ACC112 (cell line): ENCODE data around the gene REEP5.

ENCODE experiments used
- H2AFZ ChIP-seq: fragments of 200-600 bp; sonication (generic); one replicate; pipeline ENCODE4 v1.6.0; 2017; ENCODE audit warnings: antibody characterized with exemption, low read length; ENCODE audit not compliant: unreplicated experiment
- H3K27ac ChIP-seq: fragments of 200-600 bp; sonication (generic); 2 replicates; pipeline ENCODE4 v1.5.1; 2014; ENCODE audit warnings: low read depth, mild to moderate bottlenecking, antibody characterized with exemption, low read length, moderate library complexity
- H3K27me3 ChIP-seq: fragments of 200-600 bp; sonication (generic); 2 replicates; pipeline ENCODE4 v1.6.1; 2014; ENCODE audit warnings: mild to moderate bottlenecking, antibody characterized with exemption, low read length, moderate library complexity, mixed read lengths; ENCODE audit not compliant: insufficient read depth
- H3K36me3 ChIP-seq: fragments of 200-600 bp; sonication (generic); 2 replicates; pipeline ENCODE4 v1.6.1; 2016; ENCODE audit warnings: mild to moderate bottlenecking, antibody characterized with exemption, low read length, moderate library complexity, mixed read lengths; ENCODE audit not compliant: insufficient read depth
- H3K4me1 ChIP-seq: fragments of 200-600 bp; sonication (generic); one replicate; pipeline ENCODE4 v1.6.1; 2016; ENCODE audit warnings: low read length, mixed read lengths; ENCODE audit not compliant: insufficient read depth, unreplicated experiment, control insufficient read depth
- H3K4me3 ChIP-seq: fragments of 200-600 bp; sonication (generic); 2 replicates; pipeline ENCODE4 v1.5.1; 2014; ENCODE audit warnings: mild to moderate bottlenecking, low read depth, low read length
- H3K79me2 ChIP-seq: fragments of 200-600 bp; sonication (generic); one replicate; pipeline ENCODE4 v1.6.0; 2016; ENCODE audit warnings: low read length; ENCODE audit not compliant: control insufficient read depth, unreplicated experiment, insufficient read depth

REEP5 gene

GRCh38 chr5:112958093-112959088, 36.4 kb upstream of the REEP5 start:
- no peaks in the 10 kb centered on the region for H3K36me3 ChIP-seq
- H3K4me1 ChIP-seq: peaks cover 46% of the 10 kb centered on the region
- no peak overlapping the region for H2AFZ ChIP-seq
- H3K4me3 ChIP-seq: peak overlapping the region; percentile 53
- H3K27ac ChIP-seq: peak overlapping the region; percentile 85
- H3K27me3 ChIP-seq: no peaks in the 10 kb centered on the region
- H3K79me2 ChIP-seq: no peaks in the 10 kb centered on the region

DNA sequence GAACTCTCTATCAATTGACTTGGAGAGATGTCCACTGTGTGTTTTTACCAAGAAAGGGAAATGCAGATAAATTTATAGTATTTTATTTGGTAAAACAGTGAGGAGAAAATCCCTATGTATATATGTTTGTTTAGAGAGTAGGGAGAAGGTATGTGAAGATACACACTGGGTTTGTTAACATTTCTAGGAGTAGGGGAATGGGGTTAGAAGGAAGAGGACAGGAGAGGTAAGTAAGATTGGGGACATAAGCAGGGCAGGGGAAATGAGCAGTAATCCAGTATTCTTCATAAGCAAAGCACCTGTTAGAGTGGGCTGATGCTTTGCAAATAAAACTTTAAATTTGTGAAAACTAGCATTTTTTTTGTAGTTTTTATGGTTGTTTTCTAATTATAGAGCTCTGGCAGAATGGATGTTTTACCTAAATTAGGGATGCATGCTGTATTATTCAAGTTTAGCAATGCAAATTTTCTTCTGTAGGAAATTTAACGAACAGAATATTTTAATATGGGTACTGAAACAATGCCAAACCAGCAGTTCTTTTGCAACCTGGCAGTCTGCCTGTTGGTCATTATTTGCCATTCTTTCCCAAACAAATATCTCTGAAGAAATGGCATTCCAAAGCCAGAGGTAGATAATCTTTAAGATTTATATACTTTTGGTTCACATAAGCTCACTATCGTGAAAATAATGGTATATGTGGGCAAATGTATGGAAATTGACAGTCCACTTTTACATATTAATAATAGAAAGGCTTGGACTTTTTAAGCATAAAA, 35.2 kb upstream of the REEP5 start:
- no peak overlapping the region for H3K4me3 ChIP-seq
- H3K79me2 ChIP-seq: no peaks in the 10 kb centered on the region
- no peak overlapping the region for H2AFZ ChIP-seq
- peaks cover 41% of the 10 kb centered on the region for H3K4me1 ChIP-seq
- no peaks in the 10 kb centered on the region for H3K27me3 ChIP-seq
- no peak overlapping the region for H3K27ac ChIP-seq
- no peaks in the 10 kb centered on the region for H3K36me3 ChIP-seq

DNA sequence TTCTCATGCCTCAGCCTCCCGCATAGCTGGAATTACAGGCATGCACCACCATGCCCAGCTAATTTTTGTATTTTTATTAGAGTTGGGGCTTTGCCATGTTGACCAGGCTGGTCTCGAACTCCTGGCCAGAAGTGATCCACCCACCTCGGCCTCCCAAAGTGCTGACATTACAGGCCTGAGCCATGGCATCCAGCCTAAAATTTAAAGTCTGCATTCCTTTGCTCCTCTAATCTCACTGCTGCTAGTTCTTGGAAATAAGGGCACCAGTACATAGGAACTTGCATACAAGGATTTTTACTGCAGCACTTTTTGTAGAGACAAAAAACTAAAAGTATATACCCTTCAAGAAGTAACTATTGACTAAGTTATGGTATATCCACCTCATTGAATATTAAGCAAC, 34.6 kb upstream of the REEP5 start:
- H3K27ac ChIP-seq: no peak overlapping the region
- peaks cover 41% of the 10 kb centered on the region for H3K4me1 ChIP-seq
- H3K27me3 ChIP-seq: no peaks in the 10 kb centered on the region
- no peak overlapping the region for H3K4me3 ChIP-seq
- no peaks in the 10 kb centered on the region for H3K79me2 ChIP-seq
- H2AFZ ChIP-seq: no peak overlapping the region
- no peaks in the 10 kb centered on the region for H3K36me3 ChIP-seq

DNA sequence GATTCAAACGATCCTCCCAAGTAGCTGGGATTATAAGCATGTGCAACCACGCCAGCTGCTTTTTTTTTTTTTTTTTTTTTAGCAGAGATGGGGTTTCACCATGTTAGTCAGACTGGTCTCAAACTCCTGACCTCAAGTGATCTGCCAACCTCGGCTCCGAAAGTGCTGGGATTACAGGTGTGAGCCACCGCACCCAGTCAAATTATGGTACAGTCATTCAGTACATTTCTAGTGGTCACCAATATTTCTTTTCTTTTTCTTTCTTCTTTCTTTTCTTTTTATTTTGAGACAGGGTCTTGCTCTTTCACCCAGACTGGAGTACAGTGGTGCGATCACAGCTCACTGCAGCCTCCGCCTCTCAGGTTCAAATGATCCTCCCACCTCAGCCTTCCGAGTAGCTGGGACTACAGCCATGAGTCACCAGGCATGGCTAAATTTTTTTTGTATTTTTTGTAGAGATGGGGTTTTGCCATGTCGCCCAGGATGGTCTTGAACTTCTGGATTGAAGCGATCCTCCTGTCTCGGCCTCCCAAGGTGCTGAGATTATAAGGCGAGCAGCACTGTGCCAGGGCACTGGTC, 29.2 kb upstream of the REEP5 start:
- no peaks in the 10 kb centered on the region for H3K79me2 ChIP-seq
- no peak overlapping the region for H3K4me3 ChIP-seq
- no peaks in the 10 kb centered on the region for H3K36me3 ChIP-seq
- H3K4me1 ChIP-seq: no peaks in the 10 kb centered on the region
- H3K27me3 ChIP-seq: no peaks in the 10 kb centered on the region
- no peak overlapping the region for H2AFZ ChIP-seq
- H3K27ac ChIP-seq: no peak overlapping the region

GRCh38 chr5:112948458-112948857, 26.4 kb upstream of the REEP5 start:
- H3K79me2 ChIP-seq: no peaks in the 10 kb centered on the region
- H2AFZ ChIP-seq: no peak overlapping the region
- no peak overlapping the region for H3K4me3 ChIP-seq
- no peaks in the 10 kb centered on the region for H3K4me1 ChIP-seq
- H3K27me3 ChIP-seq: no peaks in the 10 kb centered on the region
- H3K36me3 ChIP-seq: no peaks in the 10 kb centered on the region
- no peak overlapping the region for H3K27ac ChIP-seq

DNA sequence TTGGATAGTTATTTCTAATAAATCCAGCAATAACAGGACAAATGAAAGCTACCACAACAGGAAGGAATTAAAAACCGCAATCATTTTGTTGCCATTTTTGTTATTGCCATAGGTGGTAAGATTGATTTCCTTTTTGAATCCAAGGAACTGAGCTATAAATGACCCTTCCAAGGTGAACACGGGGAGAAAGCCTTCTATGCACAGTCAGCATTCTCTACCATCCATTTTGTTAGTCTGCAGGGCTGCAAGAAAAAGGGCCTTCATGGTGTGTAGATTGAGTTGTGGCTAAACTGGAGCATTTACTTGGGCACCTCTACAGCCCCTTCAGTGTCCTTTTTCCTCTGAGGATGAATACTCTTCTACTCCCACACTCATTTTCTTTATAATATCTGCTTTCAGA, 18.6 kb upstream of the REEP5 start:
- Histone ChIP-seq H3K4me3 (no peak overlapping the region), H3K27ac (no peak overlapping the region), H3K27me3 (no peaks in the 10 kb centered on the region), H3K79me2 (no peaks in the 10 kb centered on the region), H2AFZ (no peak overlapping the region), H3K4me1 (peaks cover 3% of the 10 kb centered on the region), H3K36me3 (no peaks in the 10 kb centered on the region)

- no peaks in the 10 kb centered on the region for H3K27me3 ChIP-seq
- H3K27ac ChIP-seq: no peak overlapping the region
- H3K4me3 ChIP-seq: no peak overlapping the region
- no peak overlapping the region for H2AFZ ChIP-seq
- no peaks in the 10 kb centered on the region for H3K36me3 ChIP-seq
- H3K4me1 ChIP-seq: peaks cover 21% of the 10 kb centered on the region
- H3K79me2 ChIP-seq: no peaks in the 10 kb centered on the region
Observed at GRCh38 chr5:112938286-112938685, 16.3 kb upstream of the REEP5 start.

DNA sequence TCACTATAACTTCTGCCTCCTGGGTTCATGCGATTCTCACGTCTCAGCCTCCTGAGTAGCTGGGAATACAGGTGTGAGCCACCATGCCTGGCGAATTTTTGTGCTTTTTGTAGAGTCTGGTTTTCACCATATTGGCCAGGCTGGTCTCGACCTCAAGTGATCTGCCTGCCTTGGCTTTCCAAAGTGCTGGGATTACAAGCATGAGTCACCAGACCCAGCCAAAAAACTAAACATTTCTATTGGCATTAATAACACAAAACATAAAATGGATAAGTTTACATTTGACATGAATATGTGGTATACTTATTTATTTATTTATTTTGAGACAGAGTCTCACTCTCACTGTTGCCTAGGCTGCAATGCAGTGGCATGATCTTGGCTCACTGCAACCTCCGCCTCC, 13.6 kb upstream of the REEP5 start:
- Histone ChIP-seq H2AFZ (no peak overlapping the region), H3K4me1 (peaks cover 25% of the 10 kb centered on the region), H3K27ac (no peak overlapping the region), H3K36me3 (no peaks in the 10 kb centered on the region), H3K27me3 (no peaks in the 10 kb centered on the region), H3K4me3 (no peak overlapping the region), H3K79me2 (no peaks in the 10 kb centered on the region)

- H3K4me1 ChIP-seq: peaks cover 25% of the 10 kb centered on the region
- no peaks in the 10 kb centered on the region for H3K79me2 ChIP-seq
- no peak overlapping the region for H3K4me3 ChIP-seq
- no peaks in the 10 kb centered on the region for H3K36me3 ChIP-seq
- H3K27ac ChIP-seq: peak overlapping the region; percentile 50
- no peaks in the 10 kb centered on the region for H3K27me3 ChIP-seq
- H2AFZ ChIP-seq: no peak overlapping the region
Observed at GRCh38 chr5:112934366-112934663, 12.3 kb upstream of the REEP5 start.

DNA sequence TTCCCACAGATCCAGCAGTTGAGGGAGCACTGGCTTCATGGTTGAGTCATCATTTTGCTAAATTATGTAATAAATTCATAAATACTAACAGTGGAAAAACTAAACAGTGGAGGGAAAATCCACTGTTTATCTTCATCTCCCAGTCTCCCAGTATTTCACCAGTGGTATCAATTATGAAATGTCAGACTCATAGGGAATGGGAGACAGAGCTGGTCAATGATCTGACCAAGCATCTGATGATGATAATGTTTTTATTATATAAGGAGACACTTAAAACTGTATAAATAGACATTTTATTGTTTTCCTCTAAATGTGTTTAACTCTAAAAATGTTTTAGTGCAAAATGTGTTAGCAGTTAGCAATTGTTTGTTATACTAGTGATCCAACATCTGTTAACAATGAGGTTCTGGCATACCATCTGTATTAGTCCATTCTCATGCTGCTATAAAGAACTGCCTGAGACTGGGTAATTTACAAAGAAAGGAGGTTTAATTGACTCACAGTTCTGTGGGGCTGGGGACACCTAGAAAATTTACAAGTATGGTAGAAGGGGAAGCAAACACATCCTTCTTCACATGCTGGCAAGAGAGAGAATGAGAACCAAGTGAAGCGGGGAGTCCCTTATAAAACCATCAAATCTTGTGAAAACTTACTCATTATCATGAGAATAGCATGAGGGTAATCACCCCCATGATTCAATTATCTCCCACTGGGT, 11.8 kb upstream of the REEP5 start:
- peaks cover 25% of the 10 kb centered on the region for H3K4me1 ChIP-seq
- H3K27me3 ChIP-seq: no peaks in the 10 kb centered on the region
- H3K36me3 ChIP-seq: no peaks in the 10 kb centered on the region
- no peaks in the 10 kb centered on the region for H3K79me2 ChIP-seq
- peak overlapping the region; percentile 50 for H3K27ac ChIP-seq
- H2AFZ ChIP-seq: no peak overlapping the region
- no peak overlapping the region for H3K4me3 ChIP-seq
